HG03108 (cell line): ENCODE measurements around the gene ANKRD34A.

Source experiments
- ATAC-seq: cut with Tn5 transposase; IDR thresholded peaks from one replicate; pipeline ENCODE4 v1.9.1; 2021; ENCODE audit warnings: moderate library complexity; ENCODE audit not compliant: unreplicated experiment

The ANKRD34A gene

GRCh38 chr1:145991735-145992412, 27.5 kb upstream of the ANKRD34A start:
- no peak for ATAC-seq

- no peak for ATAC-seq
These were observed 26.0 kb upstream of the ANKRD34A start for GRCh38 chr1:145990249-145990855.

- no peak for ATAC-seq
These were observed 24.4 kb upstream of the ANKRD34A start for GRCh38 chr1:145988773-145989172.

- no peak for ATAC-seq
These were observed 23.6 kb upstream of the ANKRD34A start for GRCh38 chr1:145987926-145988325.

- ATAC-seq = no peak
These were observed 22.2 kb upstream of the ANKRD34A start for GRCh38 chr1:145986551-145986950.

GRCh38 chr1:145985502-145986439, 21.4 kb upstream of the ANKRD34A start:
- ATAC-seq = no peak

GRCh38 chr1:145985129-145985501, 20.7 kb upstream of the ANKRD34A start:
- ATAC-seq = no peak

- no peak for ATAC-seq
These were observed 19.8 kb upstream of the ANKRD34A start for GRCh38 chr1:145983960-145984830.

GRCh38 chr1:145983206-145983675, 18.9 kb upstream of the ANKRD34A start:
- ATAC-seq = no peak

- ATAC-seq = no peak
These were observed 17.8 kb upstream of the ANKRD34A start for GRCh38 chr1:145982010-145982723.

GRCh38 chr1:145980457-145980994, 16.2 kb upstream of the ANKRD34A start:
- ATAC-seq = no peak

GRCh38 chr1:145979746-145980456, 15.5 kb upstream of the ANKRD34A start:
- peak; percentile 43 for ATAC-seq

GRCh38 chr1:145978854-145979745, 14.7 kb upstream of the ANKRD34A start:
- ATAC-seq = peak; percentile 84

GRCh38 chr1:145978471-145978853, 14.1 kb upstream of the ANKRD34A start:
- no peak for ATAC-seq

- ATAC-seq = no peak
These were observed 13.4 kb upstream of the ANKRD34A start for GRCh38 chr1:145977486-145978470.

GRCh38 chr1:145977016-145977415, 12.6 kb upstream of the ANKRD34A start:
- ATAC-seq = no peak

GRCh38 chr1:145975216-145975615, 10.8 kb upstream of the ANKRD34A start:
- ATAC-seq = no peak
